H1 (cell line): ENCODE measurements around the gene CCDC93. TPM values are rescaled to one million over a fixed set of nuclear protein-coding genes. Genes with fewer than 3 reads are reported as not detected.

Experiments
- CEBPB ChIP-seq: IDR thresholded peaks from 2 replicates; pipeline ENCODE4 v1.6.1; 2012; ENCODE audit warnings: low read depth, low read length
- CHD2 ChIP-seq: IDR thresholded peaks from 2 replicates; pipeline ENCODE4 v1.6.1; 2012; ENCODE audit warnings: low read length, improper control_type of control experiment
- HDAC2 ChIP-seq, 2 experiments: fragments of 300-600 bp in 1 of 2; sonication (generic) in 1 of 2; IDR thresholded peaks; 2 replicates each; pipeline ENCODE4 v1.6.1; 2011 to 2012; ENCODE audit warnings: low read depth in 2 of 2, low read length in 2 of 2, mild to moderate bottlenecking in 2 of 2, moderate library complexity in 2 of 2, borderline replicate concordance in 1 of 2, inconsistent platforms in 1 of 2
- JUN ChIP-seq: IDR thresholded peaks from 2 replicates; pipeline ENCODE4 v1.6.1; 2011; ENCODE audit warnings: low read depth, mild to moderate bottlenecking, improper control_type of control experiment, low read length
- JUND ChIP-seq: IDR thresholded peaks from 2 replicates; pipeline ENCODE4 v1.6.1; 2011; ENCODE audit warnings: mild to moderate bottlenecking, improper control_type of control experiment, low read length
- NRF1 ChIP-seq: IDR thresholded peaks from 2 replicates; pipeline ENCODE4 v1.6.1; 2011; ENCODE audit warnings: mild to moderate bottlenecking, low read depth, low read length, improper control_type of control experiment
- PHF8 ChIP-seq: fragments of 200-600 bp; sonication (generic); conservative IDR thresholded peaks from 2 replicates; pipeline ENCODE4 v1.7.1; 2012; ENCODE audit warnings: low read depth, mild to moderate bottlenecking, inconsistent platforms, low read length, moderate library complexity
- POLR2AphosphoS5 ChIP-seq: IDR thresholded peaks from 2 replicates; pipeline ENCODE4 v1.6.1; 2011; ENCODE audit warnings: low read depth, low read length
- RBBP5 ChIP-seq: IDR thresholded peaks from 2 replicates; pipeline ENCODE4 v1.7.1; 2012; ENCODE audit warnings: low read depth, mild to moderate bottlenecking, inconsistent platforms, low read length, moderate library complexity, borderline replicate concordance
- SIN3A ChIP-seq, 2 experiments: IDR thresholded peaks in 1 of 2; conservative IDR thresholded peaks in 1 of 2; 2 replicates each; pipeline ENCODE4 v1.6.1; 2011 to 2012; ENCODE audit warnings: low read length in 2 of 2, improper control_type of control experiment in 1 of 2, low read depth in 1 of 2, mild to moderate bottlenecking in 1 of 2
- TAF1 ChIP-seq: IDR thresholded peaks from 2 replicates; pipeline ENCODE4 v1.6.1; 2011; ENCODE audit warnings: mild to moderate bottlenecking, low read depth, low read length
- TCF12 ChIP-seq: IDR thresholded peaks from 2 replicates; pipeline ENCODE4 v1.6.1; 2011; ENCODE audit warnings: low read depth, mild to moderate bottlenecking, low read length
- polyA plus RNA-seq, 7 experiments: library from polyadenylated mRNA; depleted of rRNA in 3 of 7; stranded (reverse) in 5 of 7; unstranded in 2 of 7; fragments of >200 nt in 5 of 7; fragments of 200-250 nt in 2 of 7; gene quantifications; 1 replicate in 5 of 7; 2 replicates in 1 of 7; 4 replicates in 1 of 7; pipeline versions ENCODE4 v1.2.1 to v1.2.3, GENCODE V29; 2011 to 2013; ENCODE audit warnings: missing spikeins in 2 of 7, mixed read lengths in 2 of 7
- total RNA-seq: library from RNA; stranded (reverse); fragmentation: NEBNext Ultra II Directional; extraction: Animal tissue kit (Norgen Biotek cat#: 25700); gene quantifications from 2 replicates; pipeline ENCODE4 v1.2.1, GENCODE V29; 2021
- TF ChIP-seq, protein P1 (sequence below): IDR thresholded peaks from 2 replicates; pipeline ENCODE4 v1.6.1; 2012; ENCODE audit warnings: inconsistent platforms
- TF ChIP-seq, protein P2 (sequence below): IDR thresholded peaks from 2 replicates; pipeline ENCODE4 v1.6.1; 2011; ENCODE audit warnings: low read depth, mild to moderate bottlenecking, low read length; ENCODE audit not compliant: insufficient read depth
- TF ChIP-seq, protein P3 (sequence below): IDR thresholded peaks from 2 replicates; pipeline ENCODE4 v1.6.1; 2012; ENCODE audit warnings: low read length, inconsistent platforms

CCDC93 gene
- total and polyA plus RNA-seq, 2 of the 8 experiments (the other 6 are each of a cell fraction or from before 2014, with no cell fraction given), result 5.5 to 18.0 TPM

GRCh38 chr2:118013724-118014491 is at the start of gene CCDC93 (continued):
- TF ChIP-seq JUND, result no peak
- TF ChIP-seq CHD2, result no peak
- TF ChIP-seq, protein P1, sequence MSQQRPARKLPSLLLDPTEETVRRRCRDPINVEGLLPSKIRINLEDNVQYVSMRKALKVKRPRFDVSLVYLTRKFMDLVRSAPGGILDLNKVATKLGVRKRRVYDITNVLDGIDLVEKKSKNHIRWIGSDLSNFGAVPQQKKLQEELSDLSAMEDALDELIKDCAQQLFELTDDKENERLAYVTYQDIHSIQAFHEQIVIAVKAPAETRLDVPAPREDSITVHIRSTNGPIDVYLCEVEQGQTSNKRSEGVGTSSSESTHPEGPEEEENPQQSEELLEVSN, result 0 out of 2 replicates have a peak, but pooled peaks have one; percentile 39
- TF ChIP-seq CEBPB, result no peak
- TF ChIP-seq PHF8, result peak; percentile 52
- TF ChIP-seq, protein P2, sequence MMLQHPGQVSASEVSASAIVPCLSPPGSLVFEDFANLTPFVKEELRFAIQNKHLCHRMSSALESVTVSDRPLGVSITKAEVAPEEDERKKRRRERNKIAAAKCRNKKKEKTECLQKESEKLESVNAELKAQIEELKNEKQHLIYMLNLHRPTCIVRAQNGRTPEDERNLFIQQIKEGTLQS, result no peak
- TF ChIP-seq JUN, result no peak
- 0 out of 4 replicates have a peak, but pooled peaks of 1 of the 2 experiments have one; percentile 32 for TF ChIP-seq HDAC2 (IDR thresholded peaks at IDR 0.05; ENCODE audit: borderline replicate concordance in 1 of 2, low read depth in 2 of 2, low read length in 2 of 2)
- no peak; the same call in 1 of the 2 replicates for TF ChIP-seq TAF1
- 0 out of 2 replicates have a peak, but pooled peaks have one; percentile 29 for TF ChIP-seq POLR2AphosphoS5
- TF ChIP-seq, protein P3, sequence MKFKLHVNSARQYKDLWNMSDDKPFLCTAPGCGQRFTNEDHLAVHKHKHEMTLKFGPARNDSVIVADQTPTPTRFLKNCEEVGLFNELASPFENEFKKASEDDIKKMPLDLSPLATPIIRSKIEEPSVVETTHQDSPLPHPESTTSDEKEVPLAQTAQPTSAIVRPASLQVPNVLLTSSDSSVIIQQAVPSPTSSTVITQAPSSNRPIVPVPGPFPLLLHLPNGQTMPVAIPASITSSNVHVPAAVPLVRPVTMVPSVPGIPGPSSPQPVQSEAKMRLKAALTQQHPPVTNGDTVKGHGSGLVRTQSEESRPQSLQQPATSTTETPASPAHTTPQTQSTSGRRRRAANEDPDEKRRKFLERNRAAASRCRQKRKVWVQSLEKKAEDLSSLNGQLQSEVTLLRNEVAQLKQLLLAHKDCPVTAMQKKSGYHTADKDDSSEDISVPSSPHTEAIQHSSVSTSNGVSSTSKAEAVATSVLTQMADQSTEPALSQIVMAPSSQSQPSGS, result no peak
- no peak for TF ChIP-seq TCF12
- TF ChIP-seq NRF1, result peak; percentile 88
- peak in 1 of 2 experiments; percentile 82; a peak in 2 of 4 replicates for TF ChIP-seq SIN3A (conservative IDR thresholded peaks at IDR 0.05 in 1 of 2, IDR thresholded peaks at IDR 0.05 in 1 of 2; ENCODE audit: low read depth in 1 of 2, low read length in 2 of 2)
- TF ChIP-seq RBBP5, result peak; percentile 76; the same call in 1 of the 2 replicates
